Astrocyte (in vitro differentiated cells and primary cell): ENCODE results near the gene ASIC3. TPM values are rescaled to one million over a fixed set of nuclear protein-coding genes. Genes with fewer than 3 reads are reported as not detected.

Experiments
- DNase-seq: peaks from one replicate; pipeline ENCODE4 v3.0.0-alpha.2; 2010; ENCODE audit warnings: low read depth
- FAIRE-seq: peaks from 2 replicates; lab custom pipeline; 2011; peaks lifted over from hg19 to GRCh38; lab: Jason Lieb, UNC
- H2AFZ ChIP-seq: 2 replicates; pipeline ENCODE4 v1.6.0; 2012; ENCODE audit warnings: low read depth, low read length, inconsistent platforms
- H3K27ac ChIP-seq: 2 replicates; pipeline ENCODE4 v1.5.1; 2011; ENCODE audit warnings: low read depth, low read length, inconsistent platforms
- H3K27me3 ChIP-seq: 2 replicates; pipeline ENCODE4 v1.6.0; 2011; ENCODE audit warnings: low read length, inconsistent platforms; ENCODE audit not compliant: insufficient read depth
- H3K36me3 ChIP-seq: 2 replicates; pipeline ENCODE4 v1.5.1; 2011; ENCODE audit warnings: low read length, inconsistent platforms; ENCODE audit not compliant: insufficient read depth
- H3K4me1 ChIP-seq: 2 replicates; pipeline ENCODE4 v1.5.1; 2011; ENCODE audit warnings: low read length, inconsistent platforms; ENCODE audit not compliant: insufficient read depth
- H3K4me2 ChIP-seq: 2 replicates; pipeline ENCODE4 v1.6.0; 2012; ENCODE audit warnings: low read length, inconsistent platforms
- H3K4me3 ChIP-seq: 2 replicates; pipeline ENCODE4 v1.5.1; 2011; ENCODE audit warnings: low read depth, mild to moderate bottlenecking, low read length, inconsistent platforms; ENCODE audit not compliant: insufficient read depth
- H3K79me2 ChIP-seq: 2 replicates; pipeline ENCODE4 v1.6.0; 2012; ENCODE audit warnings: mild to moderate bottlenecking, low read length, inconsistent platforms; ENCODE audit not compliant: insufficient read depth
- H3K9ac ChIP-seq: 2 replicates; pipeline ENCODE4 v1.6.0; 2012; ENCODE audit warnings: mild to moderate bottlenecking, low read length, inconsistent platforms
- H3K9me3 ChIP-seq: 2 replicates; pipeline ENCODE4 v1.5.1; 2012; ENCODE audit warnings: low read depth, mild to moderate bottlenecking, low read length, inconsistent platforms; ENCODE audit not compliant: insufficient read depth
- H4K20me1 ChIP-seq: 2 replicates; pipeline ENCODE4 v1.6.0; 2012; ENCODE audit warnings: low read length, inconsistent platforms; ENCODE audit not compliant: insufficient read depth
- H3K27ac Mint-ChIP-seq: one replicate; pipeline ENCODE4 v1.8.0; 2021; ENCODE audit warnings: mild to moderate bottlenecking, mixed read lengths; ENCODE audit not compliant: unreplicated experiment
- H3K27me3 Mint-ChIP-seq: one replicate; pipeline ENCODE4 v1.8.0; 2021; ENCODE audit warnings: low read depth, mixed read lengths; ENCODE audit not compliant: unreplicated experiment
- H3K36me3 Mint-ChIP-seq: one replicate; pipeline ENCODE4 v1.8.0; 2021; ENCODE audit warnings: low read depth, mixed read lengths; ENCODE audit not compliant: unreplicated experiment
- H3K4me1 Mint-ChIP-seq: one replicate; pipeline ENCODE4 v1.8.0; 2021; ENCODE audit warnings: low read depth, mixed read lengths; ENCODE audit not compliant: unreplicated experiment
- H3K4me3 Mint-ChIP-seq: one replicate; pipeline ENCODE4 v1.8.0; 2021; ENCODE audit warnings: mild to moderate bottlenecking, moderate library complexity, mixed read lengths; ENCODE audit not compliant: unreplicated experiment
- H3K9me3 Mint-ChIP-seq: one replicate; pipeline ENCODE4 v1.8.0; 2021; ENCODE audit warnings: mild to moderate bottlenecking, mixed read lengths; ENCODE audit not compliant: unreplicated experiment
- CTCF ChIP-seq: IDR thresholded peaks from 2 replicates; pipeline ENCODE4 v1.5.1; 2011; ENCODE audit warnings: low read depth, mild to moderate bottlenecking, inconsistent platforms, low read length, moderate library complexity; ENCODE audit not compliant: insufficient read depth
- EZH2 ChIP-seq: IDR thresholded peaks from 2 replicates; pipeline ENCODE4 v1.6.1; 2012; ENCODE audit warnings: mild to moderate bottlenecking, low read length, inconsistent platforms; ENCODE audit not compliant: insufficient read depth
- total RNA-seq: library from RNA; stranded (reverse); gene quantifications from 2 replicates; pipeline ENCODE4 v1.2.1, GENCODE V29; 2021

The ASIC3 gene
- total RNA-seq, 1 donor from 2014 or later, result 3.9 TPM

- no peak overlapping the region for H3K9ac ChIP-seq
- DNase-seq (no peak), FAIRE-seq (no peak)
- no peak overlapping the region for H3K27ac Mint-ChIP-seq
- no peak overlapping the region for H3K4me2 ChIP-seq
- H3K4me3 Mint-ChIP-seq, result no peak overlapping the region
- H3K9me3 Mint-ChIP-seq, result no peaks in the 10 kb centered on the region
- H4K20me1 ChIP-seq, result peaks cover 90% of the 10 kb centered on the region
- H3K27me3 ChIP-seq, result no peaks in the 10 kb centered on the region
- peaks cover 15% of the 10 kb centered on the region for H3K4me1 Mint-ChIP-seq
- H3K9me3 ChIP-seq, result no peaks in the 10 kb centered on the region
- no peak overlapping the region for H3K27ac ChIP-seq
- H3K4me3 ChIP-seq, result no peak overlapping the region
- H3K4me1 ChIP-seq, result peaks cover 12% of the 10 kb centered on the region
- H3K79me2 ChIP-seq, result peaks cover 71% of the 10 kb centered on the region
- no peak overlapping the region for H2AFZ ChIP-seq
- H3K27me3 Mint-ChIP-seq, result no peaks in the 10 kb centered on the region
- TF ChIP-seq EZH2 (no peak), CTCF (no peak)
- H3K36me3 ChIP-seq, result no peaks in the 10 kb centered on the region
- H3K36me3 Mint-ChIP-seq, result peaks cover 4% of the 10 kb centered on the region
These were observed 53.5 kb downstream of the ASIC3 start for GRCh38 chr7:151101621-151102396.

Other genes starting within 250 kb of the ASIC3 start
- gene TMEM176B, start 248.2 kb upstream of the ASIC3 start, total RNA-seq, result 0.26 and 0.32 TPM in 2 replicates
- 0.31 TPM in 1 of 2 replicates, not detected in the other for gene TMEM176A, start 247.8 kb upstream of the ASIC3 start, total RNA-seq
- gene AOC1, start 196.0 kb upstream of the ASIC3 start, total RNA-seq, result not detected in 2 replicates
- 4.5 and 4.6 TPM in 2 replicates for gene KCNH2, start 70.2 kb upstream of the ASIC3 start, total RNA-seq
- gene NOS3, start 57.5 kb upstream of the ASIC3 start, total RNA-seq, result 1.8 and 2.0 TPM in 2 replicates
- 1.8 and 2.2 TPM in 2 replicates for gene ATG9B, start 24.0 kb upstream of the ASIC3 start, total RNA-seq
- 52.2 and 53.3 TPM in 2 replicates for gene ABCB8, start 20.1 kb upstream of the ASIC3 start, total RNA-seq
- gene CDK5, start 9.4 kb downstream of the ASIC3 start, total RNA-seq, result 47.9 and 55.1 TPM in 2 replicates
- 302 and 351 TPM in 2 replicates for gene SLC4A2, start 11.1 kb downstream of the ASIC3 start, total RNA-seq
- gene FASTK, start 32.3 kb downstream of the ASIC3 start, total RNA-seq, result 56.1 and 61.6 TPM in 2 replicates
- 42.9 and 44.9 TPM in 2 replicates for gene TMUB1, start 35.0 kb downstream of the ASIC3 start, total RNA-seq
- 123 and 156 TPM in 2 replicates for gene AGAP3, start 37.9 kb downstream of the ASIC3 start, total RNA-seq
- not detected in 2 replicates for gene GBX1, start 119.2 kb downstream of the ASIC3 start, total RNA-seq
- not detected in 2 replicates for gene ASB10, start 138.7 kb downstream of the ASIC3 start, total RNA-seq
- not detected in 2 replicates for gene H2BK1, start 162.0 kb downstream of the ASIC3 start, total RNA-seq
- gene ABCF2, start 178.7 kb downstream of the ASIC3 start, total RNA-seq, result 53.2 and 54.3 TPM in 2 replicates
- gene CHPF2, start 184.0 kb downstream of the ASIC3 start, total RNA-seq, result 84.7 and 101 TPM in 2 replicates
- 47.7 and 50.0 TPM in 2 replicates for gene SMARCD3, start 200.2 kb downstream of the ASIC3 start, total RNA-seq